RWPE2 (cell line): ENCODE data around the gene ACTRT3.

ENCODE experiments used
- ATAC-seq: fragments of 200-7000 bp; cut with Tn5 transposase; 3 replicates; pipeline ENCODE4 v1.9.1; 2021; ENCODE audit warnings: low read depth
- DNase-seq: peaks from one replicate; pipeline ENCODE4 v3.0.0-alpha.2; 2020; ENCODE audit warnings: low spot score
- H3K27ac ChIP-seq: fragments of 450-650 bp; 2 replicates; pipeline ENCODE4 v1.5.1; 2017; ENCODE audit warnings: mild to moderate bottlenecking; ENCODE audit not compliant: poor library complexity, severe bottlenecking
- H3K27me3 ChIP-seq: fragments of 250-450 bp; sonication (Bioruptor Pico); 2 replicates; pipeline ENCODE4 v1.5.1; 2021; ENCODE audit warnings: mild to moderate bottlenecking, moderate library complexity; ENCODE audit not compliant: insufficient read depth, poor library complexity, severe bottlenecking
- H3K36me3 ChIP-seq: fragments of 250-450 bp; sonication (Bioruptor Pico); 2 replicates; pipeline ENCODE4 v1.5.1; 2020; ENCODE audit warnings: low read depth, mild to moderate bottlenecking, moderate library complexity
- H3K4me1 ChIP-seq: fragments of 250-450 bp; sonication (Bioruptor Pico); 2 replicates; pipeline ENCODE4 v1.5.1; 2021; ENCODE audit warnings: mild to moderate bottlenecking, moderate library complexity; ENCODE audit not compliant: insufficient read depth, poor library complexity, severe bottlenecking
- H3K4me3 ChIP-seq: fragments of 250-450 bp; sonication (Bioruptor Pico); 2 replicates; pipeline ENCODE4 v1.5.1; 2021; ENCODE audit warnings: mild to moderate bottlenecking, moderate library complexity; ENCODE audit not compliant: severe bottlenecking
- H3K9me3 ChIP-seq: fragments of 250-450 bp; sonication (Bioruptor Pico); 2 replicates; pipeline ENCODE4 v1.5.1; 2021; ENCODE audit warnings: mild to moderate bottlenecking, moderate library complexity; ENCODE audit not compliant: severe bottlenecking
- TF ChIP-seq, protein P1 (sequence below): fragments of 450-650 bp; IDR thresholded peaks from one replicate; pipeline ENCODE4 v1.5.1; 2017; ENCODE audit warnings: mild to moderate bottlenecking, moderate library complexity; ENCODE audit not compliant: poor library complexity, severe bottlenecking

ACTRT3 gene

DNA sequence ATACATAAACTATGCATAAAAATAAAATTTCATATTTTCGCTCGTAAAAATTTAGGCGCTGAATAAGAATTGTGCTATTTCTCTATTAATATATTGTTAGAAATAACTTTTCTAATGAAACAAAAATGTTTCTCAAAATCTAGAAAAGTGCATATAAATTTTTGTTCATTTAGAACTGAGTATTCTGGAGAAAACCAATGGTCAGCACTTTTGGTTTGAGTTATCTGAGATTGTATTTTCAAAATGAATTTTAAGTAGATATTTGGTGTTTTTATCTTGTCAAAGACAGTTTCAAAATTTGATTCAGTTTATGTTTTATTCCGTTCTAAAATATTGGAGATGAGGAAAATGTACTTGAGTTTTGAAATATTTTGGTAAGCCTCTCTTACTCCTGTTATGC lies 17.8 kb upstream of the ACTRT3 start:
- Histone ChIP-seq H3K36me3 (peaks cover 82% of the 10 kb centered on the region), H3K9me3 (no peaks in the 10 kb centered on the region), H3K27ac (no peak overlapping the region), H3K4me3 (no peak overlapping the region), H3K4me1 (no peaks in the 10 kb centered on the region), H3K27me3 (no peaks in the 10 kb centered on the region)
- DNase-seq (no peak), ATAC-seq (no peak)
- TF ChIP-seq, protein P1, sequence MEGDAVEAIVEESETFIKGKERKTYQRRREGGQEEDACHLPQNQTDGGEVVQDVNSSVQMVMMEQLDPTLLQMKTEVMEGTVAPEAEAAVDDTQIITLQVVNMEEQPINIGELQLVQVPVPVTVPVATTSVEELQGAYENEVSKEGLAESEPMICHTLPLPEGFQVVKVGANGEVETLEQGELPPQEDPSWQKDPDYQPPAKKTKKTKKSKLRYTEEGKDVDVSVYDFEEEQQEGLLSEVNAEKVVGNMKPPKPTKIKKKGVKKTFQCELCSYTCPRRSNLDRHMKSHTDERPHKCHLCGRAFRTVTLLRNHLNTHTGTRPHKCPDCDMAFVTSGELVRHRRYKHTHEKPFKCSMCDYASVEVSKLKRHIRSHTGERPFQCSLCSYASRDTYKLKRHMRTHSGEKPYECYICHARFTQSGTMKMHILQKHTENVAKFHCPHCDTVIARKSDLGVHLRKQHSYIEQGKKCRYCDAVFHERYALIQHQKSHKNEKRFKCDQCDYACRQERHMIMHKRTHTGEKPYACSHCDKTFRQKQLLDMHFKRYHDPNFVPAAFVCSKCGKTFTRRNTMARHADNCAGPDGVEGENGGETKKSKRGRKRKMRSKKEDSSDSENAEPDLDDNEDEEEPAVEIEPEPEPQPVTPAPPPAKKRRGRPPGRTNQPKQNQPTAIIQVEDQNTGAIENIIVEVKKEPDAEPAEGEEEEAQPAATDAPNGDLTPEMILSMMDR: no peak

DNA sequence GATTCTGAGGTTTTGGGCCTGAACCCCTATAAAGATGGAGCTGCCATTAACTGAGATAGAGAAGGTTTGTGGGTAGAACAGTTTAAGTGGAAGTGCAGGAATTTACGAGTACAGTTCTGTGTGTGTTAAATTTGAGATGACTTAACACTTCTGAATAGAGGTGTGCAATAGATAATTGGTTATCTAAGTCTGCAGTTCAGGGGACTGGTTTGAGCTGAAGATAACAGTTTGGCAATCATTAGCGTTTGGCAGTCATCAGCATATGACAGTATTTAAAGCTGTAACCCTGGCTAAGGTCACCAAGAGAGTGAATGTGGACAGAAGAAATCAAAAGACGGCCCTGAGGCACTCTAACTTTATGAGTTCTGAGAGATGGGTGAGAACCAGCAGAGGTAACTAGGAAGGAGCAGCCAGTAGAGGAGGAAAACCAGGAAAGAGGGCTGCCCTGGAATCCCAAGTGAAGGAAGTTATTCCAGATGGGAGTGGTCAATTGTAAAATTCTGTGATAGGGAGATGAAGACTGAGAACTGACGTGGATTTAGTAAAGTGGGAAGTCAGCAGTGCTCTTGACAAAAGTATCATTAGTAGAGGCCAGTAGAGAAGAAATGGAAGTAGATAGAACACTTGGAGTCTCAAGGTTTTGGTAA lies 12.0 kb upstream of the ACTRT3 start:
- no peaks in the 10 kb centered on the region for H3K4me1 ChIP-seq
- no peak overlapping the region for H3K27ac ChIP-seq
- ATAC-seq (no peak), DNase-seq (no peak)
- peaks cover 99% of the 10 kb centered on the region for H3K36me3 ChIP-seq
- no peaks in the 10 kb centered on the region for H3K27me3 ChIP-seq
- H3K4me3 ChIP-seq: no peak overlapping the region
- H3K9me3 ChIP-seq: no peaks in the 10 kb centered on the region
- TF ChIP-seq, protein P1: no peak

DNA sequence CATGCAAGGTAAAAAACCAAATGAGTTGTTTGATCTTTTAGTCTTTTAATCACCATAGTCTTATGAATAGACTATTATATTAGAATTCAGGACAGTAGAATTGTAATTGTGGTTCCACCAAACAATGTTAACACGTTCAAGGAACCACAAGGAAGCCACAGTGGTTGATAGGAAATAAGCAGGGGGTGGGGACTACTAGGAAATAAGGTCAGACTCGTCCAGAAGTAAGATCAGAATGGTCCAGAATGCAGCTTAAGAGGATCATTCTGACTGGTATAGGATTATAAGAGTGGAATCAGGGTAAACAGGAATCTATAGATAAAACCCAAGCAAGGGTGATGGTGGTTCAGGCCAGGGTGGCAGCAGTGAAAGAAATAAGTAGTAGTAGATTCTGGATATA lies 11.4 kb upstream of the ACTRT3 start:
- ATAC-seq: no peak
- H3K27ac ChIP-seq: no peak overlapping the region
- no peaks in the 10 kb centered on the region for H3K9me3 ChIP-seq
- no peak overlapping the region for H3K4me3 ChIP-seq
- TF ChIP-seq, protein P1: no peak
- H3K4me1 ChIP-seq: no peaks in the 10 kb centered on the region
- DNase-seq: no peak
- no peaks in the 10 kb centered on the region for H3K27me3 ChIP-seq
- H3K36me3 ChIP-seq: peaks cover 99% of the 10 kb centered on the region

- Histone ChIP-seq H3K36me3 (peaks cover 88% of the 10 kb centered on the region), H3K9me3 (no peaks in the 10 kb centered on the region), H3K4me3 (no peak overlapping the region), H3K27me3 (no peaks in the 10 kb centered on the region), H3K27ac (no peak overlapping the region), H3K4me1 (peaks cover 8% of the 10 kb centered on the region)
- TF ChIP-seq, protein P1: no peak
- no peak for ATAC-seq
- DNase-seq: no peak
Measured at GRCh38 chr3:169777822-169778221, 8.5 kb upstream of the ACTRT3 start.

GRCh38 chr3:169774186-169774585 lies 4.8 kb upstream of the ACTRT3 start:
- Histone ChIP-seq H3K9me3 (no peaks in the 10 kb centered on the region), H3K4me3 (peak overlapping the region; percentile 92), H3K27ac (peak overlapping the region; percentile 86), H3K27me3 (no peaks in the 10 kb centered on the region), H3K36me3 (peaks cover 52% of the 10 kb centered on the region), H3K4me1 (peaks cover 8% of the 10 kb centered on the region)
- no peak for DNase-seq
- TF ChIP-seq, protein P1: no peak
- no peak for ATAC-seq
